K562 (cell line): ENCODE measurements around the gene MOG. TPM values are rescaled to one million over a fixed set of nuclear protein-coding genes. Genes with fewer than 3 reads are reported as not detected.
A peak's percentile ranks its signal among the peaks of the same experiment; 100 is the strongest.

Experiments used
- ATF6 ChIP-seq: sonication (generic); formaldehyde crosslinking; IDR thresholded peaks from 2 replicates; pipeline ENCODE4 v1.4.0; 2020; ENCODE audit warnings: mild to moderate bottlenecking, missing genetic modification reagents
- E2F3 ChIP-seq: fragments of 250-450 bp; sonication (Bioruptor Pico); IDR thresholded peaks from 2 replicates; pipeline ENCODE4 v1.4.0; 2020; ENCODE audit warnings: mild to moderate bottlenecking
- FIP1L1 ChIP-seq: fragments of 200-400 bp; formaldehyde crosslinking; IDR thresholded peaks from 2 replicates; pipeline ENCODE4 v1.6.1; 2018; ENCODE audit warnings: mild to moderate bottlenecking, low read depth, low read length; ENCODE audit not compliant: poor library complexity, severe bottlenecking
- GABPB1 ChIP-seq: sonication (generic); formaldehyde crosslinking; IDR thresholded peaks from 2 replicates; pipeline ENCODE4 v1.8.0; 2022; ENCODE audit warnings: mild to moderate bottlenecking, missing genetic modification reagents
- HEY1 ChIP-seq: fragments of 250-450 bp; sonication (Bioruptor Pico); IDR thresholded peaks from 2 replicates; pipeline ENCODE4 v1.5.0; 2020; ENCODE audit warnings: mild to moderate bottlenecking, moderate library complexity, borderline replicate concordance
- ID3 ChIP-seq, 2 experiments: fragments of 250-450 bp in 1 of 2; fragments of 450-650 bp in 1 of 2; sonication (Bioruptor Pico) in 1 of 2; IDR thresholded peaks; 2 replicates each; pipeline versions ENCODE4 v1.6.1 to v1.8.0; 2016 to 2021; ENCODE audit warnings: mild to moderate bottlenecking in 2 of 2, moderate library complexity in 2 of 2, missing compliant biosample characterization in 1 of 2, missing genetic modification characterization in 1 of 2
- NR4A1 ChIP-seq, 2 experiments: fragments of 250-450 bp in 1 of 2; fragments of 450-650 bp in 1 of 2; sonication (Bioruptor Pico) in 1 of 2; IDR thresholded peaks; 2 replicates each; pipeline versions ENCODE4 v1.4.0 to v1.6.1; 2016 to 2020; ENCODE audit warnings: mild to moderate bottlenecking in 2 of 2, missing compliant biosample characterization in 1 of 2, missing genetic modification characterization in 1 of 2, moderate library complexity in 1 of 2
- PCBP1 ChIP-seq: fragments of 200-400 bp; formaldehyde crosslinking; IDR thresholded peaks from 2 replicates; pipeline ENCODE4 v1.6.1; 2018; ENCODE audit warnings: mild to moderate bottlenecking, low read depth, low read length; ENCODE audit not compliant: poor library complexity, severe bottlenecking
- POLR3A ChIP-seq: IDR thresholded peaks from 2 replicates; pipeline ENCODE4 v1.6.1; 2011; ENCODE audit warnings: borderline replicate concordance, mild to moderate bottlenecking, moderate library complexity; ENCODE audit not compliant: insufficient read length, insufficient read depth; ENCODE audit errors: extremely low read depth
- RAD21 ChIP-seq, 2 experiments: fragments of 250-450 bp in 1 of 2; fragments of 450-650 bp in 1 of 2; sonication (Bioruptor Pico) in 1 of 2; formaldehyde crosslinking in 1 of 2; IDR thresholded peaks in 1 of 2; conservative IDR thresholded peaks in 1 of 2; 2 replicates each; pipeline versions ENCODE4 v1.4.0 to v1.8.0; 2020 to 2022; ENCODE audit warnings: mild to moderate bottlenecking in 2 of 2, moderate library complexity in 1 of 2
- RB1 ChIP-seq: fragments of 450-650 bp; IDR thresholded peaks from 2 replicates; pipeline ENCODE4 v1.6.1; 2017; ENCODE audit warnings: low read depth, mild to moderate bottlenecking
- SRF ChIP-seq, 2 experiments: fragments of 250-450, 450-650 bp in 1 of 2; sonication (Bioruptor Pico) in 1 of 2; sonication (generic) in 1 of 2; formaldehyde crosslinking; IDR thresholded peaks; 2 replicates each; pipeline versions ENCODE4 v1.5.0 to v1.5.1; 2020 to 2022; ENCODE audit warnings: mild to moderate bottlenecking in 1 of 2, missing genetic modification reagents in 1 of 2
- ZBTB2 ChIP-seq: fragments of 450-650 bp; IDR thresholded peaks from 2 replicates; pipeline ENCODE4 v1.6.1; 2016; ENCODE audit warnings: antibody characterized with exemption
- ZBTB49 ChIP-seq: sonication (generic); formaldehyde crosslinking; IDR thresholded peaks from 2 replicates; pipeline ENCODE4 v1.8.0; 2022; ENCODE audit warnings: missing genetic modification reagents, mild to moderate bottlenecking, borderline replicate concordance
- ZNF263 ChIP-seq: sonication (generic); formaldehyde crosslinking; IDR thresholded peaks from 2 replicates; pipeline ENCODE4 v1.8.0; 2022; ENCODE audit warnings: mild to moderate bottlenecking, missing genetic modification reagents, borderline replicate concordance
- polyA plus RNA-seq, 8 experiments: library from polyadenylated mRNA; depleted of rRNA in 4 of 8; stranded (reverse) in 5 of 8; unstranded in 3 of 8; fragments of >200 nt; fragmentation: Nextera tagmentation in 2 of 8; fragmentation: Illumina TruSeq in 1 of 8; extraction: Ambion mirVana in 2 of 8; extraction: Trizol in 1 of 8; gene quantifications; 2 replicates each; pipeline versions ENCODE4 v1.2.1 to v1.2.3, GENCODE V29; 2011 to 2014; ENCODE audit warnings: inconsistent platforms in 1 of 8, missing spikeins in 1 of 8
- total RNA-seq, 7 experiments: library from RNA; depleted of rRNA in 6 of 7; stranded (reverse); fragments of >200 nt in 6 of 7; fragmentation: Illumina TruSeq in 2 of 7; extraction: Trizol in 2 of 7; gene quantifications; 2 replicates each; pipeline versions ENCODE4 v1.2.1 to v1.2.3, GENCODE V29; 2011 to 2021; ENCODE audit warnings: low replicate concordance in 1 of 7

Gene MOG
- total and polyA plus RNA-seq, 9 of the 15 experiments (the other 6 are each of a cell fraction or from before 2014, with no cell fraction given), result not detected

GRCh38 chr6:29632789-29633533, 23.9 kb upstream of the MOG start, which contains the start of gene GABBR1 (continued):
- TF ChIP-seq ZBTB2 (no peak), SRF (CRISPR knock-in tag; IDR thresholded peaks at IDR 0.05) (peak in 1 of 2 experiments; percentile 36; a peak in 1 of 4 replicates), NR4A1 (CRISPR knock-in tag; IDR thresholded peaks at IDR 0.05) (peak; percentile 65; the same call in 1 of the 2 replicates), NR4A1 (tag; IDR thresholded peaks at IDR 0.05) (no peak), ZNF263 (peak; percentile 98), ATF6 (no peak), FIP1L1 (no peak), POLR3A (no peak), GABPB1 (CRISPR knock-in tag) (no peak), RAD21 (CRISPR knock-in tag; conservative IDR thresholded peaks at IDR 0.05 in 1 of 2, IDR thresholded peaks at IDR 0.05 in 1 of 2) (no peak), ID3 (CRISPR knock-in tag; IDR thresholded peaks at IDR 0.05) (no peak), ID3 (tag; IDR thresholded peaks at IDR 0.05) (no peak), RB1 (0 out of 2 replicates have a peak, but pooled peaks have one; percentile 40), ZBTB49 (CRISPR knock-in tag) (no peak), HEY1 (no peak), E2F3 (no peak), PCBP1 (peak; percentile 70)
